Ascending aorta (tissue), 2 donors: ENCODE results near the gene NRXN3. TPM values are rescaled to one million over a fixed set of nuclear protein-coding genes. Genes with fewer than 3 reads are reported as not detected.

Experiments
- DNase-seq, 2 donors: peaks; one replicate each; pipeline ENCODE4 v3.0.0-alpha.2; 2019; ENCODE audit warnings: low spot score in 2 of 2
- H3K27ac ChIP-seq, 2 donors: fragments of 200-600 bp; sonication (generic); one replicate each; pipeline ENCODE4 v1.5.1; 2016 to 2017; ENCODE audit warnings: mild to moderate bottlenecking in 1 of 2
- H3K27me3 ChIP-seq: fragments of 200-600 bp; sonication (generic); one replicate; pipeline ENCODE4 v1.5.1; 2017
- H3K36me3 ChIP-seq, 2 donors: fragments of 200-600 bp; sonication (generic); one replicate each; pipeline ENCODE4 v1.5.1; 2016
- H3K4me1 ChIP-seq, 2 donors: fragments of 200-600 bp; sonication (generic); one replicate each; pipeline ENCODE4 v1.5.1; 2016 to 2017; ENCODE audit warnings: mild to moderate bottlenecking in 1 of 2
- H3K4me3 ChIP-seq, 2 donors: fragments of 200-600 bp; sonication (generic); one replicate each; pipeline ENCODE4 v1.5.1; 2016 to 2017; ENCODE audit warnings: mild to moderate bottlenecking in 1 of 2
- H3K9me3 ChIP-seq, 2 donors: fragments of 200-600 bp; sonication (generic); one replicate each; pipeline ENCODE4 v1.5.1; 2016
- CTCF ChIP-seq, 3 experiments: fragments of 200-600 bp in 2 of 3; fragments of 450-650 bp in 1 of 3; sonication (generic) in 2 of 3; IDR thresholded peaks; one replicate each; pipeline ENCODE4 v1.5.1; 2016 to 2019; ENCODE audit warnings: antibody characterized with exemption in 3 of 3, mild to moderate bottlenecking in 1 of 3, moderate library complexity in 1 of 3
- intact Hi-C: fragments of 100-400 bp; cut with DNase I; formaldehyde crosslinking; loops from one replicate; pipeline ENCODE4 v1.15.1; 2023
- total RNA-seq: library from RNA; depleted of rRNA; stranded (reverse); fragments of >200 nt; gene quantifications from one replicate; pipeline ENCODE4 v1.1.0, GENCODE V29; 2016

Gene NRXN3
- total RNA-seq, 1 donor from 2014 or later, result 21.0 TPM

GRCh38 chr14:78683206-78683605 is 513.0 kb downstream of the NRXN3 start:
- no peaks in the 10 kb centered on the region for H3K27me3 ChIP-seq
- H3K36me3 ChIP-seq, result no peaks in the 10 kb centered on the region
- H3K27ac ChIP-seq, result no peak overlapping the region
- H3K9me3 ChIP-seq, result no peaks in the 10 kb centered on the region
- no peaks in the 10 kb centered on the region for H3K4me1 ChIP-seq
- intact Hi-C loops, result no loop called here
- TF ChIP-seq CTCF (IDR thresholded peaks at IDR 0.05), result no peak
- H3K4me3 ChIP-seq, result no peak overlapping the region
- no peak for DNase-seq

GRCh38 chr14:78683981-78684380 is 513.8 kb downstream of the NRXN3 start:
- H3K27ac ChIP-seq, result no peak overlapping the region
- H3K36me3 ChIP-seq, result no peaks in the 10 kb centered on the region
- no peak for TF ChIP-seq CTCF (IDR thresholded peaks at IDR 0.05)
- intact Hi-C loops, result no loop called here
- no peaks in the 10 kb centered on the region for H3K9me3 ChIP-seq
- no peak overlapping the region for H3K4me3 ChIP-seq
- no peak for DNase-seq
- H3K27me3 ChIP-seq, result no peaks in the 10 kb centered on the region
- no peaks in the 10 kb centered on the region for H3K4me1 ChIP-seq

GRCh38 chr14:78688503-78688902 is 518.3 kb downstream of the NRXN3 start:
- intact Hi-C loops, result no loop called here
- Histone ChIP-seq H3K9me3 (no peaks in the 10 kb centered on the region), H3K27ac (no peak overlapping the region), H3K4me1 (no peaks in the 10 kb centered on the region), H3K36me3 (no peaks in the 10 kb centered on the region), H3K27me3 (no peaks in the 10 kb centered on the region), H3K4me3 (no peak overlapping the region)
- DNase-seq, result no peak
- no peak for TF ChIP-seq CTCF (IDR thresholded peaks at IDR 0.05)

- H3K27me3 ChIP-seq, result no peaks in the 10 kb centered on the region
- H3K9me3 ChIP-seq, result no peaks in the 10 kb centered on the region
- DNase-seq, result no peak
- no peak for TF ChIP-seq CTCF (IDR thresholded peaks at IDR 0.05)
- no peak overlapping the region for H3K27ac ChIP-seq
- no peaks in the 10 kb centered on the region for H3K36me3 ChIP-seq
- no peak overlapping the region for H3K4me3 ChIP-seq
- no peaks in the 10 kb centered on the region for H3K4me1 ChIP-seq
- intact Hi-C loops, result no loop called here
Measured at GRCh38 chr14:78690836-78691235, 520.7 kb downstream of the NRXN3 start.

GRCh38 chr14:78697341-78697740 is 527.2 kb downstream of the NRXN3 start:
- H3K27me3 ChIP-seq, result no peaks in the 10 kb centered on the region
- intact Hi-C loops, result no loop called here
- no peaks in the 10 kb centered on the region for H3K9me3 ChIP-seq
- H3K4me1 ChIP-seq, result no peaks in the 10 kb centered on the region
- peak in 1 of 3 experiments; percentile 9 for TF ChIP-seq CTCF (IDR thresholded peaks at IDR 0.05)
- H3K27ac ChIP-seq, result no peak overlapping the region
- H3K4me3 ChIP-seq, result no peak overlapping the region
- H3K36me3 ChIP-seq, result no peaks in the 10 kb centered on the region
- DNase-seq, result no peak

GRCh38 chr14:78698991-78699390 is 528.8 kb downstream of the NRXN3 start:
- Histone ChIP-seq H3K4me1 (no peaks in the 10 kb centered on the region), H3K27me3 (no peaks in the 10 kb centered on the region), H3K4me3 (no peak overlapping the region), H3K27ac (no peak overlapping the region), H3K9me3 (no peaks in the 10 kb centered on the region), H3K36me3 (no peaks in the 10 kb centered on the region)
- no peak for TF ChIP-seq CTCF (IDR thresholded peaks at IDR 0.05)
- no peak for DNase-seq
- intact Hi-C loops, result no loop called here
